ENCODE measurements around the gene RPS6KA2. TPM values are rescaled to one million over a fixed set of nuclear protein-coding genes. Genes with fewer than 3 reads are reported as not detected.

Gene RPS6KA2
- total and polyA plus RNA-seq, 2 experiments from 2014 or later = 19.3 to 24.0 TPM

DNA sequence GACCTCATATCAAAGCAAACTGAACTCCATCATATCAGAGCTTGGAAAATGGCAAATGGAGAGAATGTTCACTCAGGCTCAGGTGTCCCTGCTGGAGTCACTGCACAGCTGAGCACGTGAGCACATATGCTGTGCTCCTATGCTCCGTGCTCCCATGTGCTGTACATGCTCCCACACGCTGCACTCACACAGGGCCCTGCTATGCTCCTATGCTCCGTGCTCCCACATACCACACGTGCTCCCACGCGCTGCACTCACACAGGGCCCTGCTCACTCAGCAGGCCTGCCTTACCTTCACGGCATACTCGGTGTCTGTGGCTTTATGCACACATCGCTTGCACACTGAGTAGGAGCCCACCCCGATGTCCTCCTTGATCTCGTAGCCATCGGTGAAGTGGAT, 178.6 kb downstream of the RPS6KA2 start:
- Histone ChIP-seq H3K27me3 (no peaks in the 10 kb centered on the region), H3K4me3 (no peak overlapping the region), H3K27ac (no peak overlapping the region), H3K9me3 (ENCODE audit: low read depth) (no peaks in the 10 kb centered on the region), H3K4me1 (ENCODE audit: low read depth) (no peaks in the 10 kb centered on the region), H3K36me3 (no peaks in the 10 kb centered on the region)
- TF ChIP-seq, protein P1, sequence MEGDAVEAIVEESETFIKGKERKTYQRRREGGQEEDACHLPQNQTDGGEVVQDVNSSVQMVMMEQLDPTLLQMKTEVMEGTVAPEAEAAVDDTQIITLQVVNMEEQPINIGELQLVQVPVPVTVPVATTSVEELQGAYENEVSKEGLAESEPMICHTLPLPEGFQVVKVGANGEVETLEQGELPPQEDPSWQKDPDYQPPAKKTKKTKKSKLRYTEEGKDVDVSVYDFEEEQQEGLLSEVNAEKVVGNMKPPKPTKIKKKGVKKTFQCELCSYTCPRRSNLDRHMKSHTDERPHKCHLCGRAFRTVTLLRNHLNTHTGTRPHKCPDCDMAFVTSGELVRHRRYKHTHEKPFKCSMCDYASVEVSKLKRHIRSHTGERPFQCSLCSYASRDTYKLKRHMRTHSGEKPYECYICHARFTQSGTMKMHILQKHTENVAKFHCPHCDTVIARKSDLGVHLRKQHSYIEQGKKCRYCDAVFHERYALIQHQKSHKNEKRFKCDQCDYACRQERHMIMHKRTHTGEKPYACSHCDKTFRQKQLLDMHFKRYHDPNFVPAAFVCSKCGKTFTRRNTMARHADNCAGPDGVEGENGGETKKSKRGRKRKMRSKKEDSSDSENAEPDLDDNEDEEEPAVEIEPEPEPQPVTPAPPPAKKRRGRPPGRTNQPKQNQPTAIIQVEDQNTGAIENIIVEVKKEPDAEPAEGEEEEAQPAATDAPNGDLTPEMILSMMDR (IDR thresholded peaks at IDR 0.05; ENCODE audit: low read depth, low read length) = no peak
- no peak for DNase-seq (ENCODE audit: low read depth in 1 of 2, low spot score in 1 of 2)

DNA sequence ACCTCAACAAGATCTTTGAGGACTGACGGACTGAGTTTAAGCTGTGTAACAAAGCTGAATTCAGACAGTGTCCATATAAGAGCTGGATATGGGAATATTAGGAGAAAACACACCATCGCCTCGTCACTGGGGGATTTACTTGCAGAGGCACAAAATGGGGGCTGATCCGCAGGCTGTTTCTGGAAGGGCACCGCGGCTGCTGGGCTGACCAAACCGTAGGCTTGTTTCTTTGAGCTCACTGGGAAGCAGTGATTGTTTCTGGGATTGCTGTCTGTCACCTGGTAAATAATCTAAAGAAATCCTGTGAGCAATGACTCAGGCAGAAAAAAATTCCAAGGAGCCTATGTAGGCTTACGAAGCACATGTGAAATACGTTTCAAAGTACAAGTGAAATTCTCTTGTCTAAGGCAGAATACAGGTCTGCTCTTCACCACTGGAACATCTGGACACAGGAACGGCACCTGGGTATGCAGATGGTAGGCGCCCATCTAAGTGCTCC, 180.4 kb downstream of the RPS6KA2 start:
- TF ChIP-seq, protein P1 (IDR thresholded peaks at IDR 0.05; ENCODE audit: low read depth, low read length) = no peak
- Histone ChIP-seq H3K4me3 (no peak overlapping the region), H3K36me3 (no peaks in the 10 kb centered on the region), H3K4me1 (ENCODE audit: low read depth) (no peaks in the 10 kb centered on the region), H3K27me3 (no peaks in the 10 kb centered on the region), H3K27ac (no peak overlapping the region), H3K9me3 (ENCODE audit: low read depth) (no peaks in the 10 kb centered on the region)
- DNase-seq (ENCODE audit: low read depth in 1 of 2, low spot score in 1 of 2) = no peak

DNA sequence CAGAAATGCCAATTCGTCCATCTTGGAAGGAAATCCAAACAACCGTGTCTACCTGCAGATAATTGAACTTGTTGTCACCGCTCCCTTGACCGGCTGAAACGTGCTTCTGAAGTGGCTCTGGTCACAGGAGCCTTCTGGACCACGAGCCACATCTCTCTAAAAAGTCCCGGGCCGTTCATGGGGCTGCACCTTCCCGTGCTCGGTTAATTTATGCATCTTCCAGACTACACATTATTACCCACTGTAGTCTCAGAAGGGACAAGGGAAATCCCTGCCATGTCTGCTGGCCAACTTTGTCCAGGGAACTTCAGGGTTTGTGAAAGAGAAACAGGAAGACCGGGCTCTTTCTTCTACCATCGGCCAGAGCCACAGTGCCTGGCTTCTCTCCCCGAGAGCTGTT, 180.9 kb downstream of the RPS6KA2 start:
- no peaks in the 10 kb centered on the region for H3K9me3 ChIP-seq (ENCODE audit: low read depth)
- TF ChIP-seq, protein P1 (IDR thresholded peaks at IDR 0.05; ENCODE audit: low read depth, low read length) = no peak

DNA sequence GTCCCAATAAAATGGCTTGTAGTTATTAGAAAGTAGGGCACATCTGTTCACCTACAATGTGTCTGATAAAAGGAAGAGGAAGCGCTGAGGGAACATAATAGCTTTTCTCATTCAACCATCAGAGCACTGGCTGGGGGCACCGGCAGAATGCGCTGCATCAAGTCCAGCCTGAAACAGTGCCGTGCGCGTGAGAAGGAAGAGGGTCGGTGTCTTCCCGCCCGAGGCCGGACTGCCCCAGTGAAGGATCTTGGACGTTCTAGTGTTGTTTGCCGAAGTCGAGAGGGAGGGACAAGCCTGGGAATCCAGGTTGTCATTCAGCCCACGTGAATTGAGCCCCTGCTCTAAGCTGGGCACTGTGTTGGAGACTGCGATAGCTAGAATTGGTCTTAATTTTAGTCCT, 182.6 kb downstream of the RPS6KA2 start:
- TF ChIP-seq, protein P1 (IDR thresholded peaks at IDR 0.05; ENCODE audit: low read depth, low read length) = no peak

More for the DNA sequence above, 180.9 kb downstream of the RPS6KA2 start:
- Histone ChIP-seq H3K27me3 (no peaks in the 10 kb centered on the region), H3K27ac (no peak overlapping the region), H3K4me3 (no peak overlapping the region), H3K36me3 (no peaks in the 10 kb centered on the region), H3K4me1 (ENCODE audit: low read depth) (no peaks in the 10 kb centered on the region)
- DNase-seq (ENCODE audit: low read depth in 1 of 2, low spot score in 1 of 2) = no peak

DNA sequence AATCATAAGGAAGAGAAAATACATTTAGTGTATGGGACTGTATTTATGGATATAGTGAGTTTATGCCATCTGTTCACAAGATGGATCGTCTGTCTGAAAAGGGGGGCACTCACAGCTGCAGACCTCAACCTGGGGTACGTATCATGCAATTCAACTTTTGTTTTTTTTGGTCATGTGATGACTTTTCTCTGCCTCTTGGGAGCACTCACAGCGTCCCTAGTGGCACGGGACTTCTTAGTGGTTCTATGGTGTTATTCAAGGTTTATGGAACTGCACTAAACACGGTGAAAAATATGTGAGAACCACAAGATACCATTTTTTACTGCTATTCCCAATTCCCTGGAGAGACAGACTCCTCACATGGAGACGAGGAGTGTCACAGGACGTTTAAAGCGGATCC, 183.9 kb downstream of the RPS6KA2 start:
- TF ChIP-seq, protein P1 (IDR thresholded peaks at IDR 0.05; ENCODE audit: low read depth, low read length) = no peak
- H3K27ac ChIP-seq = no peak overlapping the region
- no peak overlapping the region for H3K4me3 ChIP-seq
- DNase-seq (ENCODE audit: low read depth in 1 of 2, low spot score in 1 of 2) = no peak
- no peaks in the 10 kb centered on the region for H3K27me3 ChIP-seq
- no peaks in the 10 kb centered on the region for H3K36me3 ChIP-seq
- no peaks in the 10 kb centered on the region for H3K4me1 ChIP-seq (ENCODE audit: low read depth)
- H3K9me3 ChIP-seq (ENCODE audit: low read depth) = no peaks in the 10 kb centered on the region

More for the DNA sequence above, 182.6 kb downstream of the RPS6KA2 start:
- no peak overlapping the region for H3K4me3 ChIP-seq
- H3K27ac ChIP-seq = no peak overlapping the region
- H3K36me3 ChIP-seq = no peaks in the 10 kb centered on the region
- H3K27me3 ChIP-seq = no peaks in the 10 kb centered on the region
- DNase-seq (ENCODE audit: low read depth in 1 of 2, low spot score in 1 of 2) = no peak
- H3K9me3 ChIP-seq (ENCODE audit: low read depth) = no peaks in the 10 kb centered on the region
- no peaks in the 10 kb centered on the region for H3K4me1 ChIP-seq (ENCODE audit: low read depth)
